GM21825 (cell line): ENCODE measurements around the gene TXNDC17.
"Not testable (repeated sequence)": the region's sequence is repeated elsewhere in the genome, so short reads cannot be mapped to it uniquely, and the experiment has no call there.

Experiments
- ATAC-seq: cut with Tn5 transposase; IDR thresholded peaks from one replicate; pipeline ENCODE4 v1.9.1; 2021; ENCODE audit warnings: mild to moderate bottlenecking, moderate library complexity; ENCODE audit not compliant: unreplicated experiment

The TXNDC17 gene

GRCh38 chr17:6636616-6637457, 4.0 kb upstream of the TXNDC17 start:
- ATAC-seq: no peak

GRCh38 chr17:6637458-6637840, 3.4 kb upstream of the TXNDC17 start:
- no peak for ATAC-seq

- ATAC-seq: no peak
These were observed 2.6 kb upstream of the TXNDC17 start for GRCh38 chr17:6638046-6638908.

GRCh38 chr17:6639014-6639585, 1.8 kb upstream of the TXNDC17 start:
- no peak for ATAC-seq

GRCh38 chr17:6639586-6640535, 999 bp upstream of the TXNDC17 start:
- ATAC-seq: no peak

- no peak for ATAC-seq
These were observed 495 bp downstream of the TXNDC17 start for GRCh38 chr17:6641247-6641863.

- no peak for ATAC-seq
These were observed 1.7 kb downstream of the TXNDC17 start for GRCh38 chr17:6642592-6642991.

GRCh38 chr17:6643451-6644125, 2.7 kb downstream of the TXNDC17 start:
- no peak for ATAC-seq

GRCh38 chr17:6648181-6648580, 7.3 kb downstream of the TXNDC17 start:
- ATAC-seq: no peak

GRCh38 chr17:6651354-6651918, 10.6 kb downstream of the TXNDC17 start, which contains the start of the genes C17orf100 and MED31:
Gene C17orf100 (plus strand): TSS chr17:6651762. CDS start chr17:6651914, 152 bp downstream.
Gene MED31 (minus strand): TSS chr17:6651605. CDS start chr17:6651528, 77 bp downstream.
- ATAC-seq: peak; percentile 89

- no peak for ATAC-seq
These were observed 11.1 kb downstream of the TXNDC17 start for GRCh38 chr17:6651919-6652452.

GRCh38 chr17:6654841-6655731, 14.2 kb downstream of the TXNDC17 start:
- ATAC-seq: no peak

- ATAC-seq: not testable (repeated sequence)
These were observed 15.0 kb downstream of the TXNDC17 start for GRCh38 chr17:6655732-6656361.

- ATAC-seq: not testable (repeated sequence)
These were observed 16.2 kb downstream of the TXNDC17 start for GRCh38 chr17:6656797-6657632.

- no peak for ATAC-seq
These were observed 16.9 kb downstream of the TXNDC17 start for GRCh38 chr17:6657633-6658287.

- not testable (repeated sequence) for ATAC-seq
These were observed 17.6 kb downstream of the TXNDC17 start for GRCh38 chr17:6658411-6658810.
